ENCODE data around the gene TBC1D1. TPM values are rescaled to one million over a fixed set of nuclear protein-coding genes. Genes with fewer than 3 reads are reported as not detected.

The TBC1D1 gene
- polyA plus RNA-seq, 3 donors, result 23.3 to 70.0 (median 31.5) TPM

- no peak overlapping the region for H3K27ac ChIP-seq (ENCODE audit: low read depth in 1 of 2, low read length in 2 of 2)
- TF ChIP-seq, protein P1, sequence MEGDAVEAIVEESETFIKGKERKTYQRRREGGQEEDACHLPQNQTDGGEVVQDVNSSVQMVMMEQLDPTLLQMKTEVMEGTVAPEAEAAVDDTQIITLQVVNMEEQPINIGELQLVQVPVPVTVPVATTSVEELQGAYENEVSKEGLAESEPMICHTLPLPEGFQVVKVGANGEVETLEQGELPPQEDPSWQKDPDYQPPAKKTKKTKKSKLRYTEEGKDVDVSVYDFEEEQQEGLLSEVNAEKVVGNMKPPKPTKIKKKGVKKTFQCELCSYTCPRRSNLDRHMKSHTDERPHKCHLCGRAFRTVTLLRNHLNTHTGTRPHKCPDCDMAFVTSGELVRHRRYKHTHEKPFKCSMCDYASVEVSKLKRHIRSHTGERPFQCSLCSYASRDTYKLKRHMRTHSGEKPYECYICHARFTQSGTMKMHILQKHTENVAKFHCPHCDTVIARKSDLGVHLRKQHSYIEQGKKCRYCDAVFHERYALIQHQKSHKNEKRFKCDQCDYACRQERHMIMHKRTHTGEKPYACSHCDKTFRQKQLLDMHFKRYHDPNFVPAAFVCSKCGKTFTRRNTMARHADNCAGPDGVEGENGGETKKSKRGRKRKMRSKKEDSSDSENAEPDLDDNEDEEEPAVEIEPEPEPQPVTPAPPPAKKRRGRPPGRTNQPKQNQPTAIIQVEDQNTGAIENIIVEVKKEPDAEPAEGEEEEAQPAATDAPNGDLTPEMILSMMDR (IDR thresholded peaks at IDR 0.05), result no peak
- no peak overlapping the region for H3K4me2 ChIP-seq (replicated peaks; ENCODE audit: extremely low read depth, low read length, poor library complexity, severe bottlenecking)
- H3K4me3 ChIP-seq (replicated peaks in 1 of 3; ENCODE audit: low read depth in 2 of 3, low read length in 3 of 3), result no peak overlapping the region
- H3K27me3 ChIP-seq (ENCODE audit: control insufficient read depth in 2 of 2, insufficient read depth in 2 of 2, low read length in 2 of 2), result no peaks in the 10 kb centered on the region
- peaks cover 33% of the 10 kb centered on the region for H3K79me2 ChIP-seq (ENCODE audit: insufficient read depth, low read length)
- H3K4me3 Mint-ChIP-seq, result no peak overlapping the region
- no CpG with 5 or more reads among the region's 1 CpG for WGBS (ENCODE audit: insufficient coverage)
- peaks cover 13 to 15% of the 10 kb centered on the region in 2 donors for H3K4me1 ChIP-seq (ENCODE audit: control insufficient read depth in 1 of 2, insufficient read depth in 2 of 2, low read length in 2 of 2)
- H3K9me3 ChIP-seq (replicated peaks in 1 of 2; ENCODE audit: control insufficient read depth in 1 of 2, insufficient read depth in 1 of 2, low read length in 2 of 2), result no peaks in the 10 kb centered on the region
- peaks cover 37 to 39% of the 10 kb centered on the region in 2 donors for H3K36me3 Mint-ChIP-seq
- no peak for DNase-seq
- H3K27ac Mint-ChIP-seq, result no peak overlapping the region
- H3K9ac ChIP-seq (ENCODE audit: insufficient read depth, low read length, poor library complexity, severe bottlenecking), result no peak overlapping the region
- H3K36me3 ChIP-seq (replicated peaks in 1 of 2; ENCODE audit: control insufficient read depth in 1 of 2, insufficient read depth in 2 of 2, low read length in 2 of 2), result peaks cover 3 to 30% of the 10 kb centered on the region in 2 donors
- intact Hi-C loops (cut with micrococcal nuclease), result no loop called here
- H2AFZ ChIP-seq (ENCODE audit: insufficient read depth, low read depth, low read length, poor library complexity, severe bottlenecking), result no peak overlapping the region
- no peaks in the 10 kb centered on the region for H3K27me3 Mint-ChIP-seq (ENCODE audit: low read depth in 3 of 3)
- peaks cover 52% of the 10 kb centered on the region for H4K20me1 ChIP-seq (ENCODE audit: insufficient read depth, low read length)
- peaks cover 0 to 1% (median 0%) of the 10 kb centered on the region in 7 donors for H3K9me3 Mint-ChIP-seq
- peaks cover 20% of the 10 kb centered on the region for H3K4me1 Mint-ChIP-seq
Observed at GRCh38 chr4:37953156-37953555, 62.3 kb downstream of the TBC1D1 start.

DNA sequence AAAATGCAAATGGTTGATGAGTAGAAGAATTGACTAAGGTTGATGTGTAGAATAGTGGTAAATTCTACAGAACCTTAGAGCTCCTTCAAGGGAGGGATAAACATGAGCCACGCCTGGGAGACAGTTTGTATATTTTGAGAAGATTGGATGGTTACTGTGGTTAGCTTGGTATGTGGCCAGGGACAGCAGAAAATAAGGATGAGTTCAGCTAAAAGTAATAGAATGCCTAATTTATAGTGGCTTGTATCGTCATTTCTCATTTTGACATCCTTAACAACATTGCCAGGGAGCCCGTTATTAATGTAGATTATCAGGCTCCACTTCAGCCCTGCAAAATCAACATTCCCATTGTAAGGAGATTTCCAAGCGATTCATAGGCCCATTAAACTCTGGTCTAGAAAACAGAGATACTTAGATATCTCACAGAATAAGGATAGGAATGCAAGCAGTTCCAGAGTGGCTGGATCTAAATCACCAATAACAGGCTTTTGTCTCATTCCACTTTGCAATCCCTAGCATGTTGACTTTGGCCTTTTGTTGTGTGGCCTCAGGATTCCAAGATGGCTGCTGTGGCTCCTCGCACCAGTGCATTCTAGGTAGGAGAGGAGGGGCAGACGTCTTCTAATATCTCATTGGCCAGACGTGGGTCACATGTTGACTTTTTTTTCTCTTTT lies 62.9 kb downstream of the TBC1D1 start:
- DNase-seq, result no peak
- Mint-ChIP-seq H3K27me3 (ENCODE audit: low read depth in 3 of 3) (no peaks in the 10 kb centered on the region), H3K36me3 (peaks cover 37 to 41% of the 10 kb centered on the region in 2 donors), H3K9me3 (peaks cover 0 to 1% (median 0%) of the 10 kb centered on the region in 7 donors), H3K4me1 (peaks cover 15% of the 10 kb centered on the region), H3K4me3 (no peak overlapping the region), H3K27ac (peak overlapping the region in 1 of 7 donors; percentile 14)
- WGBS (ENCODE audit: insufficient coverage), result 100% methylated on average over 1 of the region's 7 CpGs
- Histone ChIP-seq H3K36me3 (replicated peaks in 1 of 2; ENCODE audit: control insufficient read depth in 1 of 2, insufficient read depth in 2 of 2, low read length in 2 of 2) (peaks cover 3 to 31% of the 10 kb centered on the region in 2 donors), H3K4me2 (replicated peaks; ENCODE audit: extremely low read depth, low read length, poor library complexity, severe bottlenecking) (no peak overlapping the region), H3K4me1 (ENCODE audit: control insufficient read depth in 1 of 2, insufficient read depth in 2 of 2, low read length in 2 of 2) (peaks cover 13 to 15% of the 10 kb centered on the region in 2 donors), H3K4me3 (replicated peaks in 1 of 3; ENCODE audit: low read depth in 2 of 3, low read length in 3 of 3) (no peak overlapping the region), H4K20me1 (ENCODE audit: insufficient read depth, low read length) (peaks cover 51% of the 10 kb centered on the region), H3K79me2 (ENCODE audit: insufficient read depth, low read length) (peaks cover 30% of the 10 kb centered on the region), H3K9ac (ENCODE audit: insufficient read depth, low read length, poor library complexity, severe bottlenecking) (no peak overlapping the region), H3K27me3 (ENCODE audit: control insufficient read depth in 2 of 2, insufficient read depth in 2 of 2, low read length in 2 of 2) (no peaks in the 10 kb centered on the region), H3K9me3 (replicated peaks in 1 of 2; ENCODE audit: control insufficient read depth in 1 of 2, insufficient read depth in 1 of 2, low read length in 2 of 2) (no peaks in the 10 kb centered on the region), H2AFZ (ENCODE audit: insufficient read depth, low read depth, low read length, poor library complexity, severe bottlenecking) (no peak overlapping the region), H3K27ac (ENCODE audit: low read depth in 1 of 2, low read length in 2 of 2) (no peak overlapping the region)
- intact Hi-C loops (cut with micrococcal nuclease), result no loop called here
- TF ChIP-seq, protein P1 (IDR thresholded peaks at IDR 0.05), result no peak

Data from CD14-positive monocyte (primary cell).